A549 treated with ZK216348 at 1 μM for 4 hours (cell line): Measurements from ENCODE around the gene OR10Z1. TPM values are rescaled to one million over a fixed set of nuclear protein-coding genes. Genes with fewer than 3 reads are reported as not detected.

Source experiments
- total RNA-seq: library from RNA; stranded (reverse); fragments of 200-300 nt; extraction: Qiagen RNA extraction; gene quantifications from 5 replicates; pipeline ENCODE4 v1.2.3, GENCODE V29; 2022; ENCODE audit warnings: low read depth

Gene OR10Z1, protein sequence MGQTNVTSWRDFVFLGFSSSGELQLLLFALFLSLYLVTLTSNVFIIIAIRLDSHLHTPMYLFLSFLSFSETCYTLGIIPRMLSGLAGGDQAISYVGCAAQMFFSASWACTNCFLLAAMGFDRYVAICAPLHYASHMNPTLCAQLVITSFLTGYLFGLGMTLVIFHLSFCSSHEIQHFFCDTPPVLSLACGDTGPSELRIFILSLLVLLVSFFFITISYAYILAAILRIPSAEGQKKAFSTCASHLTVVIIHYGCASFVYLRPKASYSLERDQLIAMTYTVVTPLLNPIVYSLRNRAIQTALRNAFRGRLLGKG
- not detected in 5 replicates for total RNA-seq

DNA sequence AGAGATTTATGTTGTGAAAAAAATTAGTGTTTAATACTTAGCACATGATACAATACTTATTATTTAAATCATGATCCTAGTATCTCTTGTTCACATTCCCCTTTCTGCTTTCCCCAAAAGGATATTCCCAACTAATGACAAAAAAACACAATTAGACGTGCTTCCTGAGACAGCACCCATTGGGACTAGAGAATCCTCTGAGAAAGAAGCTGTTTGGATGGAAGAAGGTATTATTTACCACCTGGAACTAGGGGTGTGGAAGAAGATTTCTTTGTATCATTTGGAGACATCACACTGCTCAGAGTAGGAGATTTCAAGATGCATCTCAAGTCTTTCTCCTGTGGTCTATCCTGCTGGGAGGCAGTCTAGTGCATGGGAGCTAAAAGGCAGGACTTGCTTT is at the start of gene OR10Z1:
TSS of gene OR10Z1 (plus strand) at position 301 of the 400 bp plus-strand sequence. CDS start 1,171 bp downstream, outside the sequence.

DNA sequence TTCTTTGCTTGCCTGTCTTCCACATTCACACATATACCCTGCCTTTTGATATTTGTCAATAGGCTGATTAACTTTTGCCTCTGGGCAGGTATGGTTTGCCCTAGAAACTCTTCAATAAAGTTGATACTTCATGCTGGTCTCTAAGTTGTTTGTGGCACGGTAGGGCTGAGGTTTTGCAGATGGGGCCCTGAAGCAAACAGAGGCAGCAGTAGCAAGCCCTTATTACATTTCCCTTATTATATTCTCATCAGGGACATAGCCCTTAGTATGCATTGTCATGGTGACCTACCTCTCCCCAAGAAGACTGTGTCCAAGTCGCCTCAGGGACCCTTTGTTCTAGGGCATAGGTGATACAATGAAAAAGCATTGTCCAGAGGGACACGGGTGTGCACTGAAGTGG is 34.6 kb upstream of the OR10Z1 start, which contains the start of gene OR6P1:
TSS of gene OR6P1 (minus strand) at position 101 of the 400 bp plus-strand sequence. CDS start 6,976 bp downstream, outside the sequence.

DNA sequence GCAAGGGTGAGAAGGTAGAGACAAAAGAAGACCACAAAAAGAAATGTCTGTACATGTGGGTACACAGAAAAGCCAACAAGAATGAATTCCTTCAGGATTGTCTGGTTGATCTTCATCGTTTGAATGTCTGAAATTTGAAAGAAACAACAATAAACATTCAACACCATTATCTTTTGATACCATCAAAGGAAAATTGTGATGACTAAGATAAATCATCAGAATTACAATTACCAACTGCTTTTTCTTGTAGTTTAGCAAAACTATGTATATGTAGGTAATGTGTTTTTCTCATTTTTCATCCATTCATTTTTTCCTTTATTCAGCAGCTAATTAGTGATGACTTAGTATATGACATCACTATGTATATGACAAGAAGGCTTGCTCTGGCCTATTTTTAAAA is 25.3 kb upstream of the OR10Z1 start, which contains the start of gene OR10X1:
TSS of gene OR10X1 (minus strand) at position 167 of the 400 bp plus-strand sequence. CDS start at position 167, 0 bp downstream.

Other genes starting within 250 kb of the OR10Z1 start
- not detected in 5 replicates for gene OR10T2, start 205.8 kb upstream of the OR10Z1 start, total RNA-seq
- not detected in 5 replicates for gene OR10K2, start 179.0 kb upstream of the OR10Z1 start, total RNA-seq
- gene OR10K1, start 143.4 kb upstream of the OR10Z1 start, total RNA-seq: not detected in 5 replicates
- gene OR10R2, start 133.0 kb upstream of the OR10Z1 start, total RNA-seq: not detected in 5 replicates
- not detected in 5 replicates for gene OR6Y1, start 50.9 kb upstream of the OR10Z1 start, total RNA-seq
- gene OR6P1, start 34.7 kb upstream of the OR10Z1 start, total RNA-seq: not detected in 5 replicates
- not detected in 5 replicates for gene OR10X1, start 25.4 kb upstream of the OR10Z1 start, total RNA-seq
- not detected in 5 replicates for gene SPTA1, start 81.4 kb downstream of the OR10Z1 start, total RNA-seq
- not detected in 5 replicates for gene OR6K2, start 95.4 kb downstream of the OR10Z1 start, total RNA-seq
- not detected in 5 replicates for gene OR6K3, start 115.5 kb downstream of the OR10Z1 start, total RNA-seq
- gene OR6K6, start 149.5 kb downstream of the OR10Z1 start, total RNA-seq: not detected in 5 replicates
- gene OR6N1, start 166.9 kb downstream of the OR10Z1 start, total RNA-seq: not detected in 5 replicates
- not detected in 5 replicates for gene OR6N2, start 175.9 kb downstream of the OR10Z1 start, total RNA-seq
- gene MNDA, start 226.1 kb downstream of the OR10Z1 start, total RNA-seq: not detected in 5 replicates